ENCODE measurements around the gene GNAI1. TPM values are rescaled to one million over a fixed set of nuclear protein-coding genes. Genes with fewer than 3 reads are reported as not detected.

Gene GNAI1
- 41.6 TPM for polyA plus RNA-seq (2013, experiment 1 of 4)
- polyA plus RNA-seq (2013, experiment 2 of 4), result 40.0 TPM
- 36.4 TPM for polyA plus RNA-seq (2013, experiment 3 of 4)
- polyA plus RNA-seq (2013, experiment 4 of 4), result 37.7 TPM

DNA sequence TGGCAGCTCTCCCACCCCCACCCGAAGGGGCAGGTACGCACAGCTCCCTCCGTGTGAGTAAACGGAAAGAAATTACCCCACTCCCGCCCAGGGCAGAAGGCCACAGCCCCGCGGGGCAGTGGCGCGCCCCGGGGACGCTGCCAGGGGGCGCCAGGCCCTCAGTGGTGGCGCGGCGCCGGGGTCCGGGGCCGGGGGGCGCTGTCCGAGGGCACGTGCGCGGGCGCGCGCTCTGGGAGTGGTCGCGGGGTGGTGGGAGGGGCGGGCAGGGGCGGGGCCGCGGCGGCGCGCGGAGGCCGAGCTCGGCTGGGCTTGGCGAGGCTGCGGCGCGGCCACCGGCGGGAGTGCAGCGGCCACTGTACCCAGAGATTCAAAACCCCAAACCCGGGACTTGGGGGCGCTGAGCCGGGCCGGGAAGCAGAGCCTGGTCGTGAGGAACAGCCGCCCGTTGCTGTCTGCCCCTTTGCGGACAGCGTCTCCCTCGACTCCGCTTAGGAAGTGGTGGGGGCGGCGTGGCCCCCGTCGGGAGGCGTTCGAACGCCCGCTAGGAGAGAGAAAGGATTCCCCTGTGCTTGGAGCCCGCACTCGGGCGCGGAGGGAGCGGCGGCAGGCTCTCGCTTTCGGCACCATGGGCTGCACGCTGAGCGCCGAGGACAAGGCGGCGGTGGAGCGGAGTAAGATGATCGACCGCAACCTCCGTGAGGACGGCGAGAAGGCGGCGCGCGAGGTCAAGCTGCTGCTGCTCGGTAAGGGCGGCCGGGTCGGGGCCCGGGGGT, at the start of gene GNAI1:
Gene GNAI1, plus strand, starts transcription at position 296 of the 773 bp plus-strand sequence. Its CDS starts 330 bp downstream, at position 626.
- Histone ChIP-seq H3K27ac (ENCODE audit: insufficient read depth, low read depth, low read length, poor library complexity, severe bottlenecking) (peak within 1 kb of the TSS; percentile 85), H3K4me3 (ENCODE audit: insufficient read depth, low read depth, low read length) (peak within 1 kb of the TSS; percentile 68), H3K4me1 (ENCODE audit: control insufficient read depth, insufficient read depth, low read length) (peaks cover 3% of the 10 kb centered on the region), H3K27me3 (ENCODE audit: control insufficient read depth, insufficient read depth, low read length, poor library complexity, severe bottlenecking) (no peaks in the 10 kb centered on the region), H3K36me3 (ENCODE audit: control insufficient read depth, insufficient read depth, low read length) (no peaks in the 10 kb centered on the region), H3K9me3 (ENCODE audit: control insufficient read depth, low read length) (no peaks in the 10 kb centered on the region)
- WGBS, 2 experiments, result 0% methylated on average over 92 of the region's 92 CpGs

DNA sequence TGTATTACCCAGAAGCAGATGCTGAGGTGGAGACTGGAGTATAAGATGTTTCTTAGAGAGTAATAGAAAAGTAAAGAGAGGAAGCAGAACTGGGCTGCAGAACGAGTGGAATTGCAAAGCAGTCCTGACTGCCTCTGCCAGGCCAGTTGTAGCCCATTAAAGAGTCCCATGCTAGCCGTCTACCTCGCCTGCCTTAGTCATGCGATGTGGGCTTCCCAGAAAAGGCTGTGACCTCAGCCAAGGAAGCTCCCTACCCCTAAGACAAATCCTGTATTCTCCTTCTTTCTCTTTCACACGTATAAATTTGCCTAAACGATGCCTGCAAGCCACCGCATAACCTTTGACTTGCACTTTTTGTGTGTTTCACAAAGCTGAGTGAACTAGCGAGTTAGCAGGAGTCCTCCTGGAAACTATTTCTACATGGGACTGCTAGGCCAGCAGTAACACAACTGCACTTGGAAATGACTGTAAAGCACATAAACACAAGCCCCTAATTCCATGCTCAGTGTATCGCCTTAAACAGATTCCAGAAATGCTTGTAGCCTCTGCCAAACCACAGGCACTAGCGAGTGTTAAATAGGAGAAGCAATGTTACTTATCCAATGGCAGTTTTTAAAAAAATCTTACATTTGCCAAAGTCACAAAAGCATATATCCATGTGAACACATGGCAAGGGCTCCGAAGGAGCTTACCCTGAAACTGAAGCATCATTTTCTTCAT, 47.4 kb upstream of the GNAI1 start:
- Histone ChIP-seq H3K4me3 (ENCODE audit: insufficient read depth, low read depth, low read length) (no peak overlapping the region), H3K36me3 (ENCODE audit: control insufficient read depth, insufficient read depth, low read length) (no peaks in the 10 kb centered on the region), H3K27me3 (ENCODE audit: control insufficient read depth, insufficient read depth, low read length, poor library complexity, severe bottlenecking) (no peaks in the 10 kb centered on the region), H3K9me3 (ENCODE audit: control insufficient read depth, low read length) (no peaks in the 10 kb centered on the region), H3K27ac (ENCODE audit: insufficient read depth, low read depth, low read length, poor library complexity, severe bottlenecking) (no peak overlapping the region), H3K4me1 (ENCODE audit: control insufficient read depth, insufficient read depth, low read length) (no peaks in the 10 kb centered on the region)
- 92 to 93% methylated on average over 10 to 11 of the region's 11 CpGs for WGBS, 2 experiments

DNA sequence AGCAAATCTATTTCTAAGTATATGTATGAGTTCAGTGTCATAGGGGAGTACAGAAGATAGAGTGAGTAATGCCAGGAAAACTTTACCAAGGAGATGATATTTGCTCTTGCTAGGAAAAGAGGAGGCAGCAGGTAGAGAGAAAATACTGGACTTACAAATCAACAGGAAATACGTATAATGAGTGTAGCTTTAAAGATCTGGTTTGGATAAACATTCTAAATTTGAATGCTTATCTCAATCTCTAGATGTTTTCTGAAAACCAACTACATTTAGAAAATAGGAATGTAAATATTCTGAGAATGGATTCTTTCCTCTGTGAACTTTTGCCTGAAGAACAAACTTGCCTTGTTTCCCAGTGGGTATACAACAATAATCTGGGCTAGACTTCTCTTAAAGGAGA, 46.9 kb upstream of the GNAI1 start:
- H3K27me3 ChIP-seq (ENCODE audit: control insufficient read depth, insufficient read depth, low read length, poor library complexity, severe bottlenecking), result no peaks in the 10 kb centered on the region
- no peaks in the 10 kb centered on the region for H3K9me3 ChIP-seq (ENCODE audit: control insufficient read depth, low read length)
- WGBS, 2 experiments, result 86 to 100% methylated on average over 1 of the region's 1 CpG
- no peaks in the 10 kb centered on the region for H3K4me1 ChIP-seq (ENCODE audit: control insufficient read depth, insufficient read depth, low read length)
- no peaks in the 10 kb centered on the region for H3K36me3 ChIP-seq (ENCODE audit: control insufficient read depth, insufficient read depth, low read length)
- no peak overlapping the region for H3K4me3 ChIP-seq (ENCODE audit: insufficient read depth, low read depth, low read length)
- H3K27ac ChIP-seq (ENCODE audit: insufficient read depth, low read depth, low read length, poor library complexity, severe bottlenecking), result no peak overlapping the region

DNA sequence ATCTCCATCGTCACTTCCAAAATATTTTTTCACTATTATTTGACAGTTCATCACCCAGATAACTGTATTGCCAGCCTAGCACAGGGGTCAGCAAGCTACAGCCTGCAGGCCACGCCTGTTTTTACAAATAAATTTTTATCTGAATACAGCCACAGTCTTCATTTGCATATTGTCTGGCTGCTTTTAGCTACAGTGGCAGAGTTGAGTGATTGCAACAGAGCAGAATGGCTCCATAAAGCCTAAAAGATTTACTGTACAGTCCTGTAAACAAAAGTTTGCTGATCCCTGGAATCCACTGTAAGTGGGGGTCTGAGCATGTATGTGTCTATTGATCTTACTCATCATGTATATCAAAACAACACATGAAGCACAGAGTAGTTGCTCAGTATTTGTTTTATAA, 45.9 kb upstream of the GNAI1 start:
- H3K4me3 ChIP-seq (ENCODE audit: insufficient read depth, low read depth, low read length), result no peak overlapping the region
- no peaks in the 10 kb centered on the region for H3K4me1 ChIP-seq (ENCODE audit: control insufficient read depth, insufficient read depth, low read length)
- WGBS, 2 experiments, result 90 to 92% methylated on average over 2 of the region's 2 CpGs
- H3K36me3 ChIP-seq (ENCODE audit: control insufficient read depth, insufficient read depth, low read length), result no peaks in the 10 kb centered on the region
- H3K9me3 ChIP-seq (ENCODE audit: control insufficient read depth, low read length), result no peaks in the 10 kb centered on the region
- no peak overlapping the region for H3K27ac ChIP-seq (ENCODE audit: insufficient read depth, low read depth, low read length, poor library complexity, severe bottlenecking)
- H3K27me3 ChIP-seq (ENCODE audit: control insufficient read depth, insufficient read depth, low read length, poor library complexity, severe bottlenecking), result no peaks in the 10 kb centered on the region

DNA sequence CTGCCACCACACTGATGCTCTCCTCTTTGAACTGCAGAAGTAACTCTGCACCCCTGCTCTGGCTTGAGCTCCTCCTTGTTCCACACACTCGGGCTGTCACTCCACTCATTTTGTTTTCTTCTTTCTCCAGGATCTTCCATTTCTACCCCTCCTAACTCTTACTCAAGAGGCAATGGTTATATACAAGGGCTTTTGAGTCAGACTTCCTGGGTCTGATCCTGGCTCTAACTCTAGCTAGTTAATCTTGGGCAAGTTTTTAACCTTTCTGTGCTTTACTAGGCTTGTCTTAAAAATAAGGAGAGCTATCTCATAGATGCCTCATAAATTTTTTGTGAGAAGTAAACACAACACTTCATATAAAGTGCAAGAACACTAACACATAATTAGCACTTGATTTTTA, 45.3 kb upstream of the GNAI1 start:
- Histone ChIP-seq H3K4me1 (ENCODE audit: control insufficient read depth, insufficient read depth, low read length) (no peaks in the 10 kb centered on the region), H3K36me3 (ENCODE audit: control insufficient read depth, insufficient read depth, low read length) (no peaks in the 10 kb centered on the region), H3K4me3 (ENCODE audit: insufficient read depth, low read depth, low read length) (no peak overlapping the region), H3K9me3 (ENCODE audit: control insufficient read depth, low read length) (no peaks in the 10 kb centered on the region), H3K27ac (ENCODE audit: insufficient read depth, low read depth, low read length, poor library complexity, severe bottlenecking) (no peak overlapping the region), H3K27me3 (ENCODE audit: control insufficient read depth, insufficient read depth, low read length, poor library complexity, severe bottlenecking) (no peaks in the 10 kb centered on the region)
- WGBS, 2 experiments, result 88 to 100% methylated on average over 1 of the region's 1 CpG

DNA sequence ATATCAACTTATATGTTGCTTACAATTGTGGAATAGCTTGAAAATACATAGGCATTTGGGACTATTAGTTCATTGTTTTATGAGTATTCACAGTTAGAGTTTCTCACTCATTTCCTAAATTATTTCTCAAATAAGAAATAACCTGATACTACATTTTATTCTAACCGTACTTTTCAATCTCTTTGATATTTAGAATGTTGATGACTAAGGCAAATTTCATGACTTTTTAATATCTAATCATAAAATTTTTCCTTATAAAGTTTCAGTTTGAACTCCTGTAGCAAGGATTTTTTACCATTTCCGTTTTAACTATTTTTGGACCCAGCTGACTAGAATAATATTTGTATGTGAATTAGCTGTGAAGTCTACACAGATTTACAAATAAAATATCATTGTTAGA, 41.3 kb upstream of the GNAI1 start:
- H3K4me3 ChIP-seq (ENCODE audit: insufficient read depth, low read depth, low read length), result no peak overlapping the region
- H3K27me3 ChIP-seq (ENCODE audit: control insufficient read depth, insufficient read depth, low read length, poor library complexity, severe bottlenecking), result no peaks in the 10 kb centered on the region
- H3K27ac ChIP-seq (ENCODE audit: insufficient read depth, low read depth, low read length, poor library complexity, severe bottlenecking), result no peak overlapping the region
- no peaks in the 10 kb centered on the region for H3K9me3 ChIP-seq (ENCODE audit: control insufficient read depth, low read length)
- H3K4me1 ChIP-seq (ENCODE audit: control insufficient read depth, insufficient read depth, low read length), result no peaks in the 10 kb centered on the region
- no peaks in the 10 kb centered on the region for H3K36me3 ChIP-seq (ENCODE audit: control insufficient read depth, insufficient read depth, low read length)
- no CpG with 5 or more reads among the region's 2 CpGs for WGBS, 2 experiments

DNA sequence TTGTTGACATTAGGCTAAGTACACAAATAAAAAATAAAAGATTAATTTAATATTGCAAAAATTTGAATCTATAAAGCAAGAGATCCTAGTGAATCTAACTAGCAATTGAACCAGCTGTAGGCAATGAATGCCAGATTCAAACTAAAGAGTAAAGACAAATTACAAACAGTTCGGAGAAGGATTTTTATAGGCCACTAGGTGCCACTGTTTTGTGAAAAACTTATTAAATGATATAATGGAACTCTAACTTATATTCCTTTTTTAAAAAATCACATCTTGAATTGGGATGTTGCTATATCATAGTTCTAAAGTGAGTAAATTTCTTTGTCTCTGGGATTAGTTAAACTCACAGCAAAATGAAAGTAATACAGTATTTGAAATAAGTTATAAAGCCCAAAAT, 39.1 kb upstream of the GNAI1 start:
- Histone ChIP-seq H3K27me3 (ENCODE audit: control insufficient read depth, insufficient read depth, low read length, poor library complexity, severe bottlenecking) (no peaks in the 10 kb centered on the region), H3K9me3 (ENCODE audit: control insufficient read depth, low read length) (no peaks in the 10 kb centered on the region), H3K4me1 (ENCODE audit: control insufficient read depth, insufficient read depth, low read length) (no peaks in the 10 kb centered on the region), H3K4me3 (ENCODE audit: insufficient read depth, low read depth, low read length) (no peak overlapping the region), H3K36me3 (ENCODE audit: control insufficient read depth, insufficient read depth, low read length) (no peaks in the 10 kb centered on the region), H3K27ac (ENCODE audit: insufficient read depth, low read depth, low read length, poor library complexity, severe bottlenecking) (no peak overlapping the region)
- 86% methylated on average over 1 of the region's 1 CpG; no CpG with 5 or more reads in 1 of the 2 experiments for WGBS, 2 experiments

DNA sequence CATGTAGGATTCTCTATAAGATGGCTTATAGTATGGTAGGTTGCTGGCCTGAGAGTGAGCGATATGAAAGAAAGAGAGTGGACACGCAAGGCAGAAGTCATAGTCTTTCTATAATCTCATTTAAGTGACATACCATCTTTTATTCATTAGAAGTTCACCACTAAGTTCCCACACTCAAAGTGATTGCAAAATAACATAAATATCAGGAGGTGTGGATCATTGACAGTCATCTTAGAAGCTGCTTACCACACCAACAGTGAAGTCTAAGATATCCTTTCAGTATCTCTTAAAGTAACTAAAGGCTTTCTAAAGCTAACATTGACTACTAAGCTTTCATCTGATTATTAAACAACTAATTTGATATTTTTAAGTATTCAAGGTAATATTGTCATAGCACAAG, 36.9 kb upstream of the GNAI1 start:
- WGBS, 2 experiments, result 93 to 94% methylated on average over 2 of the region's 2 CpGs
- Histone ChIP-seq H3K4me3 (ENCODE audit: insufficient read depth, low read depth, low read length) (no peak overlapping the region), H3K27ac (ENCODE audit: insufficient read depth, low read depth, low read length, poor library complexity, severe bottlenecking) (no peak overlapping the region), H3K9me3 (ENCODE audit: control insufficient read depth, low read length) (no peaks in the 10 kb centered on the region), H3K36me3 (ENCODE audit: control insufficient read depth, insufficient read depth, low read length) (no peaks in the 10 kb centered on the region), H3K4me1 (ENCODE audit: control insufficient read depth, insufficient read depth, low read length) (no peaks in the 10 kb centered on the region), H3K27me3 (ENCODE audit: control insufficient read depth, insufficient read depth, low read length, poor library complexity, severe bottlenecking) (no peaks in the 10 kb centered on the region)

DNA sequence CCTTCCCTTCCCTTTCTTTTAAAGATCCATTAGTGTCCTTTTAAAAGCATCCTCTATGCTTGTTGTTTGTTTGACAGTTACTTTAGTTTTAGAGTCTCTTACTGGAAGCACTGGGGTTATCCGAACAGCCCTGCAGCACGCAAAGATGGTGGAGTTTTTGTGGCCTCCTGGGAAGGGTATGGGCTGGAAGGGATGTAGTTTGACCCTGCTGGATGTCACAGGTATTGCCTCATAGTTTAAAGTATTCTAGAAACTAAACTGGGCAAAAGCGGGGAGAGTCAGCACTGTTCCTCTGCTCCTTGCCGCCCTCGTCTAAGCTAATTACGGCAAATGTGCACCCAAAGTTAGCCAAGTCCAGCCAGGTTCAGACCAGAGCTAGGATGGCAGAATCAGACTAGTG, 35.8 kb upstream of the GNAI1 start:
- H3K36me3 ChIP-seq (ENCODE audit: control insufficient read depth, insufficient read depth, low read length), result no peaks in the 10 kb centered on the region
- H3K27ac ChIP-seq (ENCODE audit: insufficient read depth, low read depth, low read length, poor library complexity, severe bottlenecking), result no peak overlapping the region
- 88 to 92% methylated on average over 6 of the region's 6 CpGs for WGBS, 2 experiments
- H3K27me3 ChIP-seq (ENCODE audit: control insufficient read depth, insufficient read depth, low read length, poor library complexity, severe bottlenecking), result no peaks in the 10 kb centered on the region
- H3K4me3 ChIP-seq (ENCODE audit: insufficient read depth, low read depth, low read length), result no peak overlapping the region
- no peaks in the 10 kb centered on the region for H3K9me3 ChIP-seq (ENCODE audit: control insufficient read depth, low read length)
- no peaks in the 10 kb centered on the region for H3K4me1 ChIP-seq (ENCODE audit: control insufficient read depth, insufficient read depth, low read length)

DNA sequence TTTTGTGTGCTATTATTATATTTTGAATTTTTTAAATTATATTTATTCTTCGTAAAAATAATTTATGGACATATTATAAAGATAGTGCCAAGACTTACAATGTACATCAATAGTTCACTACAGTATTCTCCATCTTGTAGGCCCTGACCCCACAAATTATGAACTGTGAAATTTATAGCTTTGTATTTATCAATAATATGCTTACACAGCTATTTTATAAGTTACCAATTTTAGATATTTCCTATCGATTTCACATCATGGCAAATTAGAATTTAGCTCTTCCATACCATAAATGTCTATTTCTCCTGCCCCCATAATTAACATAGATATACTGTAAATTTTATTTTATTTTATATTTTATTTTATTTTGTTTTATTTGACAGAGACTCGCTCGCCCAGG, 34.4 kb upstream of the GNAI1 start:
- 94 to 95% methylated on average over 2 of the region's 4 CpGs for WGBS, 2 experiments
- Histone ChIP-seq H3K27me3 (ENCODE audit: control insufficient read depth, insufficient read depth, low read length, poor library complexity, severe bottlenecking) (no peaks in the 10 kb centered on the region), H3K4me1 (ENCODE audit: control insufficient read depth, insufficient read depth, low read length) (no peaks in the 10 kb centered on the region), H3K9me3 (ENCODE audit: control insufficient read depth, low read length) (no peaks in the 10 kb centered on the region), H3K4me3 (ENCODE audit: insufficient read depth, low read depth, low read length) (no peak overlapping the region), H3K36me3 (ENCODE audit: control insufficient read depth, insufficient read depth, low read length) (no peaks in the 10 kb centered on the region), H3K27ac (ENCODE audit: insufficient read depth, low read depth, low read length, poor library complexity, severe bottlenecking) (no peak overlapping the region)

Measured in ectodermal cell (in vitro differentiated cells).